Measurements from ENCODE around the gene FBXL4. TPM values are rescaled to one million over a fixed set of nuclear protein-coding genes. Genes with fewer than 3 reads are reported as not detected.

FBXL4 gene
- total and polyA plus RNA-seq, 2 of the 8 experiments (the other 6 are each of a cell fraction or from before 2014, with no cell fraction given), result 6.9 to 13.8 TPM

DNA sequence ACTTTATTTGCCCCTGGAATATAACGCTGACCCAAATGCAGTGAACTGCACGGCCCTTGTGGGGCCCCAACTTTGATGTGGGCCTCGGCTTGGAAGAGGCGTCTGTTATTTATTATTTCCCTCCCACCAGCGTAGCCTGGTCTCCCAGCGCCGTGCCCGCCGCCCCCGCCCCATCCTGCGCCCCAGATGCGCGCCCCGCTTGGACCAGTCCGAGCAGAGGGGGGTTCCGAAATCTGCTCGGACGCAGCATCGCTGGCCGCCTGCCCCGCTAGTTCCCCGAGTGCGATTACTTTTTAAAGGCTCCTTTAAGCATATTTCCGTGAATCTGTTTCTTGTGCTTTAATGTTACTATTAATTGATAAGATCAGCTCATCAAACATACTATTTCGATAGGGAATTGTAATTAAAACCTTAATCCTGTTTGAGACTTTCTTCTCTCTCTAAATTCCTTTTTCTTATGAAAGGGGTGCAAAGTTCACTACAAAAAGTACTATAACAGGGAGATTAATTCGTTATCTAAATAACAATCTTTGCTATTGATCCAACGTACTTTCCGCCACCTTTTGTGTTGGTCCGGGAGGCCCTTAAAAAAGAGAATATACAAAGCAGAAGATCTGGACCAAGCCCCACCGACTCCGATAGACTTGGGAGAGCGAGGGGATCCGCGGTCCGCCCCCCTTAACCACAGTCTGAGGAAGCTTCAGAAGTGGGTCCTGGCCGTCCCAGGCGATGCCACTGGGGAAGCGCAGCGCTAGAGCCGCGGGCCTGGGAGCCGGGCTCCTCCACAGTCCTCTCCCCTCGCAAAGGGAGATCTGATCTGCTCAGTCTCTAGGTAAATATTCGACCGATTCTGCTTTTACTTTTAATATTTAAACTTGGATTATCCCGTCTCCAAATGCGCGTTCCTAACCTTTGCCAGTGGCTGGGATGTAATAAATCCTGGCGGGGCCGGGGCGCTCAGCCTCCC lies 103.2 kb downstream of the FBXL4 start:
- ChIA-PET CTCF (ENCODE audit: partially characterized antibody) (interaction anchor here (0.7 to 8.5 kb wide), 8 partner anchors 11 to 1777 kb away, joined by 3 to 79 read pairs (median 3); partner anchors contain the start of gene POU3F2), POLR2A (ENCODE audit: partially characterized antibody) (no interaction called here)
- H3K4me1 ChIP-seq (replicated peaks in 1 of 4; ENCODE audit: control insufficient read depth in 3 of 4, insufficient read depth in 4 of 4, low read length in 3 of 4), result peaks cover 2 to 7% (median 5%) of the 10 kb centered on the region in 4 experiments
- H2AFZ ChIP-seq (ENCODE audit: low read length), result no peak overlapping the region
- no peaks in the 10 kb centered on the region for H3K79me2 ChIP-seq (ENCODE audit: control insufficient read depth in 1 of 2, insufficient read depth in 2 of 2, low read length in 2 of 2)
- H3K56ac ChIP-seq (replicated peaks; ENCODE audit: insufficient read length, low read depth, low read length), result no peak overlapping the region
- H2BK20ac ChIP-seq (ENCODE audit: low read length), result no peak overlapping the region
- 2% methylated on average over 44 of the region's 51 CpGs; no CpG with 5 or more reads in 1 of the 2 experiments for WGBS, 2 experiments (ENCODE audit: extremely low coverage in 1 of 2, insufficient coverage in 1 of 2, insufficient read length in 1 of 2, insufficient replicate concordance in 2 of 2, low coverage in 1 of 2, low lambda C conversion rate in 2 of 2, missing lambda C conversion rate in 1 of 2)
- H3K14ac ChIP-seq (ENCODE audit: insufficient read length), result no peak overlapping the region
- no peaks in the 10 kb centered on the region for H3K9me3 ChIP-seq (ENCODE audit: insufficient read depth in 2 of 2, low read depth in 1 of 2, low read length in 1 of 2)
- no peaks in the 10 kb centered on the region; a peak in 1 of 8 replicates for H3K36me3 ChIP-seq (ENCODE audit: control insufficient read depth in 2 of 4, insufficient read depth in 4 of 4, low read length in 3 of 4)
- H3K4me2 ChIP-seq (ENCODE audit: insufficient read depth in 1 of 2, low read depth in 2 of 2, low read length in 2 of 2), result peak overlapping the region; percentile 38 to 80
- no peak overlapping the region for H3K27ac ChIP-seq (ENCODE audit: low read depth, low read length)
- peaks cover 55 to 84% (median 71%) of the 10 kb centered on the region in 4 experiments for H3K27me3 ChIP-seq (replicated peaks in 1 of 4; ENCODE audit: control insufficient read depth in 3 of 4, extremely low read depth in 1 of 4, insufficient read depth in 3 of 4, low read length in 3 of 4)
- H2BK15ac ChIP-seq (ENCODE audit: low read length), result no peak overlapping the region
- H3K4ac ChIP-seq (replicated peaks; ENCODE audit: insufficient read length, low read depth, low read length), result no peak overlapping the region
- H3K4me3 ChIP-seq (ENCODE audit: extremely low read depth in 1 of 4, insufficient read depth in 2 of 4, low read depth in 3 of 4, low read length in 4 of 4), result peak overlapping the region; percentile 22 to 63 (median 44)
- H3K23ac ChIP-seq (ENCODE audit: insufficient read length), result no peak overlapping the region
- no peak overlapping the region for H2BK5ac ChIP-seq (ENCODE audit: low read depth, low read length)
- H3K23me2 ChIP-seq (ENCODE audit: low read depth, low read length), result no peaks in the 10 kb centered on the region; the same call in 1 of the 2 replicates
- H4K91ac ChIP-seq (replicated peaks; ENCODE audit: insufficient read length, low read length), result no peak overlapping the region
- no peak for FAIRE-seq
- no peak overlapping the region for H2AK5ac ChIP-seq (ENCODE audit: low read depth, low read length)
- H4K20me1 ChIP-seq (replicated peaks in 1 of 2; ENCODE audit: control insufficient read depth in 1 of 2, insufficient read depth in 2 of 2, low read length in 2 of 2), result peaks cover 2 to 4% of the 10 kb centered on the region in 2 experiments
- H4K5ac ChIP-seq (ENCODE audit: insufficient read length, low read depth, low read length), result no peak overlapping the region
- H4K8ac ChIP-seq (ENCODE audit: extremely low read depth, insufficient read depth, low read length), result no peak overlapping the region; the same call in 1 of the 2 replicates
- H2BK12ac ChIP-seq (ENCODE audit: low read depth, low read length), result no peak overlapping the region
- H2BK120ac ChIP-seq (replicated peaks; ENCODE audit: low read depth, low read length), result no peak overlapping the region
- no peaks in the 10 kb centered on the region for H3K79me1 ChIP-seq (ENCODE audit: low read depth, low read length)
- peak in 1 of 2 experiments; percentile 60 for DNase-seq (ENCODE audit: low read depth in 1 of 2, low spot score in 2 of 2)
- H3K9ac ChIP-seq (replicated peaks in 1 of 4; ENCODE audit: extremely low read depth in 1 of 4, low read depth in 3 of 4, low read length in 3 of 4), result no peak overlapping the region
- no peak overlapping the region for H3K18ac ChIP-seq (ENCODE audit: extremely low read depth, low read length)
- no peak for TF ChIP-seq JUN (IDR thresholded peaks at IDR 0.05; ENCODE audit: low read depth, low read length)
- peak; percentile 57 for TF ChIP-seq SUZ12 (IDR thresholded peaks at IDR 0.05; ENCODE audit: low read length)
- peak; percentile 70 for TF ChIP-seq RNF2 (IDR thresholded peaks at IDR 0.05; ENCODE audit: borderline replicate concordance, low read depth, low read length, missing control alignments, poor library complexity, severe bottlenecking)
- TF ChIP-seq, protein P1, sequence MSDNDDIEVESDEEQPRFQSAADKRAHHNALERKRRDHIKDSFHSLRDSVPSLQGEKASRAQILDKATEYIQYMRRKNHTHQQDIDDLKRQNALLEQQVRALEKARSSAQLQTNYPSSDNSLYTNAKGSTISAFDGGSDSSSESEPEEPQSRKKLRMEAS (IDR thresholded peaks at IDR 0.05), result no peak
- no peak for TF ChIP-seq GABPA (IDR thresholded peaks at IDR 0.05; ENCODE audit: borderline replicate concordance, insufficient read depth, low read length)
- TF ChIP-seq SRF (IDR thresholded peaks at IDR 0.05; ENCODE audit: low read depth, low read length), result no peak
- TF ChIP-seq CHD1 (IDR thresholded peaks at IDR 0.05; ENCODE audit: low read depth, low read length), result no peak
- no peak for TF ChIP-seq EZH2 (IDR thresholded peaks at IDR 0.05; ENCODE audit: low read depth, low read length, severe bottlenecking)
- TF ChIP-seq SIRT6 (IDR thresholded peaks at IDR 0.05; ENCODE audit: low read length), result no peak
- no peak for TF ChIP-seq SIN3A (conservative IDR thresholded peaks at IDR 0.05 in 1 of 2, IDR thresholded peaks at IDR 0.05 in 1 of 2; ENCODE audit: low read depth in 1 of 2, low read length in 2 of 2)

All from H1 (cell line).